ENCODE results near the gene SH3YL1. TPM values are rescaled to one million over a fixed set of nuclear protein-coding genes. Genes with fewer than 3 reads are reported as not detected.

Gene SH3YL1
- total RNA-seq, 2 donors from 2014 or later, result 28.6 to 40.6 TPM

DNA sequence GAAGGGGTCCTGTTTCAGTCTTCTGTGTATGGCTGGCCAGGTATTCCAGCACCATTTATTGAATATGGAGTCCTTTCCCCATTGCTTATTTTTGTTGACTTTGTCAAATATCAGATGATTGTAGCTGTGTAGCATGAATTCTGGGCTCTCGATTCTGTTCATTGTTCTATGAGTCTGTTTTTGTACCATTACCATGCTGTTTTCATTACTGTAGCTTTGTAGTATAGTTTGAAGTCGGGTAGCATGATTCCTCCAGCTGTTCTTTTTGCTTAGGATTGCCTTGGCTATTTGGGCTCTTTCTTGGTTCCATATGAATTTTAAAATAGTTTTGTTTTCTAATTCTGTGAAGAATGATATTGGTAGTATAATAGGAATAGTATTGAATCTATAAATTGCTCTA lies 6.0 kb downstream of the SH3YL1 start:
- no peak for TF ChIP-seq CTCF (IDR thresholded peaks at IDR 0.05)
- ATAC-seq (ENCODE audit: insufficient number of reproducible peaks, low FRiP score, low read depth), result no peak
- H3K36me3 ChIP-seq, result no peaks in the 10 kb centered on the region
- DNase-seq (ENCODE audit: low spot score), result no peak
- H3K4me1 ChIP-seq (ENCODE audit: control insufficient read depth in 1 of 2, low read depth in 2 of 2), result no peaks in the 10 kb centered on the region
- peaks cover 9% of the 10 kb centered on the region for H3K9me3 ChIP-seq
- no peak overlapping the region for H3K27ac ChIP-seq
- no peaks in the 10 kb centered on the region for H3K27me3 ChIP-seq (replicated peaks; ENCODE audit: insufficient read depth)
- H3K4me3 ChIP-seq, result no peak overlapping the region

GRCh38 chr2:257429-257828 lies 6.4 kb downstream of the SH3YL1 start:
- Histone ChIP-seq H3K27ac (no peak overlapping the region), H3K9me3 (peaks cover 9% of the 10 kb centered on the region), H3K27me3 (replicated peaks; ENCODE audit: insufficient read depth) (no peaks in the 10 kb centered on the region), H3K36me3 (no peaks in the 10 kb centered on the region), H3K4me1 (ENCODE audit: control insufficient read depth in 1 of 2, low read depth in 2 of 2) (no peaks in the 10 kb centered on the region), H3K4me3 (no peak overlapping the region)
- TF ChIP-seq CTCF (IDR thresholded peaks at IDR 0.05), result no peak
- no peak for DNase-seq (ENCODE audit: low spot score)
- ATAC-seq (ENCODE audit: insufficient number of reproducible peaks, low FRiP score, low read depth), result no peak

GRCh38 chr2:256094-256493 lies 7.7 kb downstream of the SH3YL1 start:
- H3K9me3 ChIP-seq, result peaks cover 9% of the 10 kb centered on the region
- H3K36me3 ChIP-seq, result peaks cover 3% of the 10 kb centered on the region
- DNase-seq (ENCODE audit: low spot score) (no peak), ATAC-seq (ENCODE audit: insufficient number of reproducible peaks, low FRiP score, low read depth) (no peak)
- no peaks in the 10 kb centered on the region for H3K4me1 ChIP-seq (ENCODE audit: control insufficient read depth in 1 of 2, low read depth in 2 of 2)
- no peak for TF ChIP-seq CTCF (IDR thresholded peaks at IDR 0.05)
- no peak overlapping the region for H3K27ac ChIP-seq
- no peak overlapping the region for H3K4me3 ChIP-seq
- H3K27me3 ChIP-seq (replicated peaks; ENCODE audit: insufficient read depth), result no peaks in the 10 kb centered on the region

DNA sequence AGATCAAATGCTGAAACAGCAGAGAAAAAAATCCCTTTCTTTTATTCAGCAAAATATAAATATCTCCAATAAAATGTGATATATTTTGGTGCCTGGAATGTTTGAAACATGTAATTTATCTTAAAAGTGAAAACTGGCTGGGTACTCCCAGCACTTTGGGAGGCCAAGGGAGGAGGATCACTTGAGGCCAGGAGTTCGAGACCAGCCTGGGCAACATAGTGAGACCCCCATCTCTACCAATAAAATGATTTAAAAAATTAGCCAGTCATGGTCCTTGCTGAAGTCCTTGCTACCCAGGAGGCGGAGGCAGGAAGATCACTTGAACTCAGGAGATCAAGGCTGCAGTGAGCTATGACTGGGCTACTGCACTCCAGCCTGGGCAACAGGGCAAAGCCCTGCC lies 8.6 kb downstream of the SH3YL1 start:
- DNase-seq (ENCODE audit: low spot score) (no peak), ATAC-seq (ENCODE audit: insufficient number of reproducible peaks, low FRiP score, low read depth) (no peak)
- Histone ChIP-seq H3K27me3 (replicated peaks; ENCODE audit: insufficient read depth) (no peaks in the 10 kb centered on the region), H3K27ac (no peak overlapping the region), H3K4me1 (ENCODE audit: control insufficient read depth in 1 of 2, low read depth in 2 of 2) (no peaks in the 10 kb centered on the region), H3K9me3 (peaks cover 9% of the 10 kb centered on the region), H3K4me3 (no peak overlapping the region), H3K36me3 (peaks cover 3% of the 10 kb centered on the region)
- TF ChIP-seq CTCF (IDR thresholded peaks at IDR 0.05), result no peak

- Histone ChIP-seq H3K9me3 (peaks cover 9% of the 10 kb centered on the region), H3K4me1 (ENCODE audit: control insufficient read depth in 1 of 2, low read depth in 2 of 2) (no peaks in the 10 kb centered on the region), H3K36me3 (peaks cover 8% of the 10 kb centered on the region), H3K27me3 (replicated peaks; ENCODE audit: insufficient read depth) (no peaks in the 10 kb centered on the region), H3K4me3 (no peak overlapping the region), H3K27ac (no peak overlapping the region)
- ATAC-seq (ENCODE audit: insufficient number of reproducible peaks, low FRiP score, low read depth) (no peak), DNase-seq (ENCODE audit: low spot score) (no peak)
- TF ChIP-seq CTCF (IDR thresholded peaks at IDR 0.05), result no peak
These were observed 9.6 kb downstream of the SH3YL1 start for GRCh38 chr2:254241-254640.

Measured in thoracic aorta (tissue), 2 donors.